A549 (cell line): ENCODE data around the gene FAXDC2.

Experiments
- ELK1 ChIP-seq: fragments of 150-350 bp; IDR thresholded peaks from 2 replicates; pipeline ENCODE4 v1.6.1; 2014; ENCODE audit warnings: low read depth, mild to moderate bottlenecking, low read length
- KDM5A ChIP-seq: fragments of 200-600 bp; sonication (generic); IDR thresholded peaks from 2 replicates; pipeline ENCODE4 v1.6.1; 2016; ENCODE audit warnings: antibody characterized with exemption, mild to moderate bottlenecking
- RFX5 ChIP-seq: fragments of 450-650 bp; IDR thresholded peaks from 2 replicates; pipeline ENCODE4 v1.7.1; 2014; ENCODE audit warnings: antibody characterized with exemption, mild to moderate bottlenecking, moderate library complexity

- TF ChIP-seq ELK1, result no peak
- no peak for TF ChIP-seq RFX5
- no peak for TF ChIP-seq KDM5A
Measured at GRCh38 chr5:154837009-154837901, 13.1 kb downstream of the FAXDC2 start.
